Heart left ventricle (tissue), 16 donors: ENCODE results near the gene PHF14. TPM values are rescaled to one million over a fixed set of nuclear protein-coding genes. Genes with fewer than 3 reads are reported as not detected.

Experiments
- ATAC-seq, 4 donors: fragments of 200-7000 bp; cut with Tn5 transposase; one replicate each; pipeline ENCODE4 v1.9.1; 2020 to 2022; ENCODE audit warnings: moderate library complexity in 4 of 4, mild to moderate bottlenecking in 3 of 4, moderate number of reproducible peaks in 1 of 4
- DNase-seq, 5 donors: peaks; one replicate each; pipeline ENCODE4 v3.0.0-alpha.2; 2020
- H3K27ac ChIP-seq, 12 donors: fragments of 200-600 bp; sonication (generic) in 4 of 12; one replicate each; pipeline versions ENCODE4 v1.5.0 to v1.8.0; 2016 to 2022; ENCODE audit warnings: mild to moderate bottlenecking in 2 of 12
- H3K27me3 ChIP-seq, 9 donors: fragments of 200-600 bp; sonication (generic) in 2 of 9; one replicate each; pipeline versions ENCODE4 v1.5.1 to v1.8.0; 2016 to 2022; ENCODE audit warnings: mild to moderate bottlenecking in 3 of 9
- H3K36me3 ChIP-seq, 9 donors: fragments of 200-600 bp; sonication (generic) in 2 of 9; one replicate each; pipeline versions ENCODE4 v1.5.0 to v1.8.0; 2018 to 2022; ENCODE audit warnings: mild to moderate bottlenecking in 2 of 9
- H3K4me1 ChIP-seq, 12 donors: fragments of 200-600 bp; sonication (generic) in 4 of 12; one replicate each; pipeline versions ENCODE4 v1.5.0 to v1.8.0; 2016 to 2022; ENCODE audit warnings: mild to moderate bottlenecking in 3 of 12
- H3K4me3 ChIP-seq, 12 donors: fragments of 200-600 bp; sonication (generic) in 4 of 12; one replicate each; pipeline versions ENCODE4 v1.5.0 to v1.8.0; 2017 to 2022; ENCODE audit warnings: mild to moderate bottlenecking in 9 of 12, moderate library complexity in 4 of 12
- H3K9me3 ChIP-seq, 12 donors: fragments of 200-600 bp; sonication (generic) in 4 of 12; one replicate each; pipeline versions ENCODE4 v1.5.0 to v1.8.0; 2016 to 2022; ENCODE audit warnings: mild to moderate bottlenecking in 1 of 12
- POLR2A ChIP-seq, 2 donors: fragments of 450-650 bp; IDR thresholded peaks; one replicate each; pipeline ENCODE4 v1.6.1; 2017; ENCODE audit warnings: antibody characterized with exemption in 2 of 2, mild to moderate bottlenecking in 2 of 2, moderate library complexity in 2 of 2
- WGBS, 4 donors: extraction: QIAGEN DNeasy Blood & Tissue Kit in 2 of 4; methylation state at CpG; one replicate each; pipeline versions ENCODE4 v1.1.5 to v1.1.7; 2013 to 2018; 5-methylcytosine and 5-hydroxymethylcytosine counted together
- intact Hi-C, 10 donors: fragments of 100-400 bp; cut with DNase I; formaldehyde crosslinking; loops; one replicate each; pipeline versions ENCODE4 v1.11.1 to v1.14.2; 2022
- polyA plus RNA-seq, 2 donors: library from polyadenylated mRNA; stranded (reverse); fragments of 200-250 nt; gene quantifications; one replicate each; pipeline ENCODE4 v1.2.3, GENCODE V29; 2013
- total RNA-seq, 9 donors: library from RNA; depleted of rRNA in 2 of 9; stranded (reverse); fragments of >200 nt in 2 of 9; fragmentation: NEBNext Ultra II Directional in 3 of 9; extraction: Animal tissue kit (Norgen Biotek cat#: 25700) in 3 of 9; gene quantifications; one replicate each; pipeline versions ENCODE4 v1.1.0 to v1.2.4, GENCODE V29; 2016 to 2023
- TF ChIP-seq, protein P1 (sequence below), 12 donors: fragments of 200-600 bp; sonication (generic) in 4 of 12; IDR thresholded peaks; one replicate each; pipeline versions ENCODE4 v1.5.0 to v1.8.0; 2018 to 2022; ENCODE audit warnings: antibody characterized with exemption in 12 of 12, mild to moderate bottlenecking in 5 of 12
- donor health status: ischemic (EF 13 %, LVEDD 7.1; RV severe dilation, severe dysfunction).
- donor health status: healthy with polysubstance abuse.
- donor health status: DM: no; HTN: yes; CAD: no.
- donor health status: DM: no; HTN: no; CAD: no.
- donor health status: ischemic (EF 25% LVEDD 6.9; RV normal size, moderate dysfunction).
- donor health status: ischemic (EF 25% LVEDD 5.7; RV mildly dilated, moderate dysfunction).
- donor health status: healthy.
- donor health status: DM: yes; HTN: yes; CAD: no.
- donor health status: ischemic (EF 35%, LVEDD 5.7; RV mildly dilated, moderate dysfunction).
- donor health status: nonischemic (EF 11% LVEDD 7.7; RV severe dilation, severe dysfunction).
- donor health status: DM: yes; HTN: yes; CAD: no.
- donor health status: PGD.
- donor health status: ischemic (EF 29% LVEDD 5.4; RV normal size, mild dysfunction).
- donor health status: nonischemic (EF 23%, LVEDD 6.1; RV moderate dilation, normal function).

Gene PHF14
- total and polyA plus RNA-seq, 11 donors: 8.8 to 21.4 (median 14.3) TPM

DNA sequence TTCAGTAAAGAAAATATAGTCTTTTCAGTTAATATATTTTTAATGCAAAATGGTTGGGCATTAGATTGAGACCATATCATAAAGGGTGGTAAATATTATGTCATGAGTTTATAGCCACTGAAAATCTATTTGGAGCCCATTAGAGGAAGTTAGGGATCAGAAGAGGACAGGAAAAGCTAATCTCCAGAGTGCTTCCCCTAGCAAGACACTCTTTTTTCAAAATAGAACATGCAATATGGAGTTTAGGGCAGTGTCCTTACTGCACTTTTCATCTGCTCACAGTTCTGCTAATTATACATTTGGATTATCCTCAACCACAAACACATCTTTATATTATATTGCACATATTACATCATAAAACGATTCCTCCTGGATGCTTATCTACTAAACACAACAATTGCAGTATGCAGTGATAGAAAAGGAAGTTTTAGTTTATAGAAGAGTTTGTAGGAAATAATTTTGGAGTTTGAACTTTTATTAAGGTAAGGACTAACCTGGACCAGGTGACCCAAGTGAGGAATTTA is 159.8 kb downstream of the PHF14 start:
- no peaks in the 10 kb centered on the region for H3K27me3 ChIP-seq
- H3K27ac ChIP-seq: no peak overlapping the region
- peaks cover 0 to 7% (median 0%) of the 10 kb centered on the region in 12 donors for H3K4me1 ChIP-seq
- 45 to 54% (median 49%) methylated on average over 1 of the region's 1 CpG for WGBS, 4 donors
- H3K36me3 ChIP-seq: peaks cover 0 to 21% (median 5%) of the 10 kb centered on the region in 9 donors
- H3K4me3 ChIP-seq: no peak overlapping the region
- intact Hi-C loops: no loop called here
- TF ChIP-seq, protein P1, sequence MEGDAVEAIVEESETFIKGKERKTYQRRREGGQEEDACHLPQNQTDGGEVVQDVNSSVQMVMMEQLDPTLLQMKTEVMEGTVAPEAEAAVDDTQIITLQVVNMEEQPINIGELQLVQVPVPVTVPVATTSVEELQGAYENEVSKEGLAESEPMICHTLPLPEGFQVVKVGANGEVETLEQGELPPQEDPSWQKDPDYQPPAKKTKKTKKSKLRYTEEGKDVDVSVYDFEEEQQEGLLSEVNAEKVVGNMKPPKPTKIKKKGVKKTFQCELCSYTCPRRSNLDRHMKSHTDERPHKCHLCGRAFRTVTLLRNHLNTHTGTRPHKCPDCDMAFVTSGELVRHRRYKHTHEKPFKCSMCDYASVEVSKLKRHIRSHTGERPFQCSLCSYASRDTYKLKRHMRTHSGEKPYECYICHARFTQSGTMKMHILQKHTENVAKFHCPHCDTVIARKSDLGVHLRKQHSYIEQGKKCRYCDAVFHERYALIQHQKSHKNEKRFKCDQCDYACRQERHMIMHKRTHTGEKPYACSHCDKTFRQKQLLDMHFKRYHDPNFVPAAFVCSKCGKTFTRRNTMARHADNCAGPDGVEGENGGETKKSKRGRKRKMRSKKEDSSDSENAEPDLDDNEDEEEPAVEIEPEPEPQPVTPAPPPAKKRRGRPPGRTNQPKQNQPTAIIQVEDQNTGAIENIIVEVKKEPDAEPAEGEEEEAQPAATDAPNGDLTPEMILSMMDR (IDR thresholded peaks at IDR 0.05): no peak
- no peak for TF ChIP-seq POLR2A (IDR thresholded peaks at IDR 0.05)
- ATAC-seq: no peak
- DNase-seq: no peak
- H3K9me3 ChIP-seq: no peaks in the 10 kb centered on the region

DNA sequence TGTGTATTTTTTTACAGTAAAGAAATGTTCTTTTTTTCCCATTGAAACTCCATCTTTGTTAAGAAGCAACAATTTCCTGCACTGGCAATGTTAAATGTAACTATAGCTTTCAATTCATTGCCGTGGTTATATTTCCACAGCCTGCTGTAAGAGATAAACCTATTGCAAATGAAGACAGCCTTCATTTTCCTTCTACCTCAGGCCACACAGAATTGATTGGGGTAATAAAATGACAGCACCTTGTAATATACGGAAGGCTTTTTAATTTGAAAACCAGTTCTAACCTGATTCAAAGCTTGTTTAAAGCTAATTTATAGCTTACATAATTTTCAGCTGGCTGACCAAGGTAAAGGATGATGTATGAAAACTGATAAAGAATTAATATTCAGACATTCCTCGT is 161.9 kb downstream of the PHF14 start:
- TF ChIP-seq POLR2A (IDR thresholded peaks at IDR 0.05): no peak
- TF ChIP-seq, protein P1 (IDR thresholded peaks at IDR 0.05): no peak
- Histone ChIP-seq H3K27me3 (no peaks in the 10 kb centered on the region), H3K4me1 (no peaks in the 10 kb centered on the region), H3K4me3 (no peak overlapping the region), H3K9me3 (no peaks in the 10 kb centered on the region), H3K27ac (no peak overlapping the region), H3K36me3 (peaks cover 0 to 21% (median 5%) of the 10 kb centered on the region in 9 donors)
- DNase-seq (no peak), ATAC-seq (no peak)
- intact Hi-C loops: no loop called here
- 92 to 97% (median 95%) methylated on average over 3 of the region's 3 CpGs for WGBS, 4 donors

DNA sequence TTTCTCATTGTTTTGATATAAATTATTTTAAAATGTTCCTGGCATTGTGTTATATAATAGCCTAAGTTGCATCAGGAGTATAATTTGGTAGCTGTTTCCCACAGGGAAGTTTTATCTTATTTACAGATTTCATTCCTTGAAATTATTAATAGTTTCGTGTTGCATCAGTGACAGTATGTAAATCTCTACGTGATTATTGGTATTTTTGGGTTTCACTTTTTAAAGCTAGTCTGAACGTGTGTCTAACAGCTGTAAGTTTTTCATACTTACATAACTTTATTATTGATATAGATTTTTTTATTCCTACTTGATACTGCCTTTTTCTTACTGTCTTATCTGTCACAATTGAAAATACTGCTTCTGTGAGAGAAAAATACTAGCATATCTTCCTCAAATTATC is 167.9 kb downstream of the PHF14 start:
- TF ChIP-seq, protein P1 (IDR thresholded peaks at IDR 0.05): no peak
- no peak for TF ChIP-seq POLR2A (IDR thresholded peaks at IDR 0.05)
- H3K36me3 ChIP-seq: peaks cover 0 to 4% (median 0%) of the 10 kb centered on the region in 9 donors
- DNase-seq (no peak), ATAC-seq (no peak)
- intact Hi-C loops: no loop called here
- no peak overlapping the region for H3K27ac ChIP-seq
- H3K9me3 ChIP-seq: no peaks in the 10 kb centered on the region
- WGBS, 4 donors: 84 to 87% (median 84%) methylated on average over 3 of the region's 3 CpGs
- no peak overlapping the region for H3K4me3 ChIP-seq
- no peaks in the 10 kb centered on the region for H3K4me1 ChIP-seq
- no peaks in the 10 kb centered on the region for H3K27me3 ChIP-seq

GRCh38 chr7:11153694-11154093 is 180.0 kb downstream of the PHF14 start:
- no peaks in the 10 kb centered on the region for H3K4me1 ChIP-seq
- intact Hi-C loops: loop anchor here in 1 of 10 donors (10.0 kb wide), 1 partner anchor 191 kb away; no protein-coding TSS in a partner anchor
- 93 to 96% (median 95%) methylated on average over 4 of the region's 4 CpGs for WGBS, 4 donors
- H3K36me3 ChIP-seq: peaks cover 0 to 7% (median 0%) of the 10 kb centered on the region in 9 donors
- TF ChIP-seq POLR2A (IDR thresholded peaks at IDR 0.05): no peak
- TF ChIP-seq, protein P1 (IDR thresholded peaks at IDR 0.05): peak in 2 of 12 donors; percentile 5 to 17
- H3K27me3 ChIP-seq: no peaks in the 10 kb centered on the region
- no peak for ATAC-seq
- no peak overlapping the region for H3K4me3 ChIP-seq
- no peak overlapping the region for H3K27ac ChIP-seq
- H3K9me3 ChIP-seq: no peaks in the 10 kb centered on the region
- DNase-seq: no peak
